Osteoblast (primary cell): ENCODE data around the gene PER2. TPM values are rescaled to one million over a fixed set of nuclear protein-coding genes. Genes with fewer than 3 reads are reported as not detected.
A peak's percentile ranks its signal among the peaks of the same experiment; 100 is the strongest.

Experiments
- DNase-seq: peaks from one replicate; pipeline ENCODE4 v3.0.0; 2011; ENCODE audit warnings: low spot score, mixed read lengths; ENCODE audit not compliant: insufficient read length; ENCODE audit errors: missing footprints
- H2AFZ ChIP-seq: 2 replicates; pipeline ENCODE4 v1.6.0; 2011; ENCODE audit warnings: mild to moderate bottlenecking, low read length
- H3K27ac ChIP-seq: 2 replicates; pipeline ENCODE4 v1.5.1; 2011; ENCODE audit warnings: mild to moderate bottlenecking, low read depth, low read length, moderate library complexity
- H3K27me3 ChIP-seq: 2 replicates; pipeline ENCODE4 v1.6.0; 2012; ENCODE audit warnings: mild to moderate bottlenecking, control low read depth, inconsistent platforms, low read length, moderate library complexity; ENCODE audit not compliant: insufficient read depth
- H3K36me3 ChIP-seq: 2 replicates; pipeline ENCODE4 v1.5.1; 2011; ENCODE audit warnings: mild to moderate bottlenecking, low read length, control low read depth, moderate library complexity; ENCODE audit not compliant: insufficient read depth
- H3K4me1 ChIP-seq: 2 replicates; pipeline ENCODE4 v1.5.1; 2011; ENCODE audit warnings: mild to moderate bottlenecking, low read length, control low read depth, moderate library complexity; ENCODE audit not compliant: insufficient read depth
- H3K4me2 ChIP-seq: 2 replicates; pipeline ENCODE4 v1.6.0; 2011; ENCODE audit warnings: mild to moderate bottlenecking, low read length; ENCODE audit not compliant: insufficient read depth
- H3K4me3 ChIP-seq: fragments of 200-600 bp; sonication (generic); 3 replicates; pipeline ENCODE4 v1.5.1; 2012; ENCODE audit warnings: mild to moderate bottlenecking, low read length, inconsistent platforms; ENCODE audit not compliant: insufficient read depth
- H3K79me2 ChIP-seq: 2 replicates; pipeline ENCODE4 v1.6.0; 2012; ENCODE audit warnings: mild to moderate bottlenecking, low read length, control low read depth, inconsistent platforms; ENCODE audit not compliant: insufficient read depth
- H3K9me3 ChIP-seq: 2 replicates; pipeline ENCODE4 v1.5.1; 2011; ENCODE audit warnings: low read depth, low read length, control low read depth
- H4K20me1 ChIP-seq: 2 replicates; pipeline ENCODE4 v1.6.0; 2012; ENCODE audit warnings: mild to moderate bottlenecking, low read length, control low read depth; ENCODE audit not compliant: insufficient read depth
- CTCF ChIP-seq: IDR thresholded peaks from 2 replicates; pipeline ENCODE4 v1.5.1; 2011; ENCODE audit warnings: mild to moderate bottlenecking, low read depth, low read length, moderate library complexity; ENCODE audit errors: extremely low read depth
- total RNA-seq: library from RNA; depleted of rRNA; stranded (reverse); fragments of >200 nt; gene quantifications from 2 replicates; pipeline ENCODE4 v1.2.3, GENCODE V29; 2012

The PER2 gene
- total RNA-seq, 1 donor: 9.4 TPM

DNA sequence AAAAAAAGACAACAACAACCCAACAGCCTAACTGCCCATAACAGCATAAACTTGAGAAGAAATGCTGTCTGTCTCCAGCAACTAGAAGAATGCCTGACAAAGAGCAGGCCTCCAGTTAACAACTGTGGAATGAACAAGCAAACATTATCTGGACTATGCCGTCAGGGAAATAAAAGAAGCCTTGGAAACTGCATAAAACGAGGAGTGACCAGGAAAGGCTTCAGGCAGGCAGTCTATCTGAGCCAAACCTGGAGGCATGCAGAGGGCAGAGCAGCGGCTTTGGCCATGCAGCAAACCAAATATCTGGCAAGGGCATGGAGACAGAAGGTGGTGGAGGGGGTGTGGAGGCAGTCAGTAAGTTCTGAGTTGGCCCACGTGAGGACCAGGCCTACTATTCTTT, 59.7 kb downstream of the PER2 start:
- no peaks in the 10 kb centered on the region for H3K36me3 ChIP-seq
- H3K9me3 ChIP-seq: no peaks in the 10 kb centered on the region
- no peaks in the 10 kb centered on the region for H3K79me2 ChIP-seq
- peaks cover 4% of the 10 kb centered on the region for H3K4me1 ChIP-seq
- no peak for TF ChIP-seq CTCF
- no peak overlapping the region for H3K4me3 ChIP-seq
- H3K4me2 ChIP-seq: no peak overlapping the region
- no peak overlapping the region for H2AFZ ChIP-seq
- peaks cover 44% of the 10 kb centered on the region for H3K27me3 ChIP-seq
- no peaks in the 10 kb centered on the region for H4K20me1 ChIP-seq
- no peak overlapping the region for H3K27ac ChIP-seq
- DNase-seq: peak; percentile 89

GRCh38 chr2:238227587-238228032, 60.8 kb downstream of the PER2 start:
- no peak for TF ChIP-seq CTCF
- no peaks in the 10 kb centered on the region for H3K79me2 ChIP-seq
- peaks cover 4% of the 10 kb centered on the region for H3K4me1 ChIP-seq
- H3K36me3 ChIP-seq: no peaks in the 10 kb centered on the region
- H3K27me3 ChIP-seq: peaks cover 39% of the 10 kb centered on the region
- H2AFZ ChIP-seq: no peak overlapping the region
- H4K20me1 ChIP-seq: no peaks in the 10 kb centered on the region
- no peak overlapping the region for H3K4me2 ChIP-seq
- H3K27ac ChIP-seq: no peak overlapping the region
- no peak for DNase-seq
- H3K4me3 ChIP-seq: no peak overlapping the region
- no peaks in the 10 kb centered on the region for H3K9me3 ChIP-seq

DNA sequence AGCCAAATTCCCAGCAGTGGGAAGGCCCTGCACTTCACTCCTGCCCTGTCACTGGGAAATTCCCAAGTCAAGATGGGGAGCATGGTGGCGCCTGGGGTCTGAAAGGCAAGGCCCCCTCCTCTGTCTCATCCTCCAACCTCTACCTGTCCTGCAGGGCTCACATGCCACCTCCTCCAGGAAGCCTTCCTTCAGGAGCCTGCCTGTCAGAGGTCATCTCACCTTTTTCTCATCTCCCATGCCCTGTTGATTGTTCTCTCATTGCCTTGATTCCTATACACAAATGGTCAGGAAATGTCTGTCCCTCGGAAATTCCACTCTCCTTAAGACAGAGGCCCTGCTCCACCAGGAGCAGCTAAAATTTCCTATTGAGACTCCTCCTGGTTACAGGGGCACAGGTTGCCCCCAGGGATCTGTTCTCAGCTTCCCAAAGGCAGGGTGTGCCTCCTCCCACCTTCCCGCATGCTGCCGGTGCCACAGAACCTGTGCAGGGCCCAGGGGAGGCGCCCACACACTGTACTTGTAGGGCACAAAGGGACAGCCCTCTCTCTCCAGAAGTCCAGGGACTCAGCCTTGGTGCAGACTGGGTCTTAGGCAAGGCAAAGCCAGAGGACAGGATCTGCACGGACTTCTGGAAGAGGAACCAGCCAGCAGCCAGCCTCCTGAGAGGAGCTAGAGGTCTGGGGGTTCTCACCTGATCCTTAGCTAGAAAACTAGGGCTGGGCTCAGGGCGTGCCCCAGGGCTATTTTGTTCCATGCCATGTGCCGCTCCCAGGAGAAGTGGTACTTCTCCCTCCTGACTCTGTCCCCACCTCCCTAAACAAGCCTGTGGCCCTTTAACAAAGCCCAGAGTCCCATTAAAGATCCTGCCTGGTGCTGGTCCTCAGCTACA, 61.5 kb downstream of the PER2 start:
- Histone ChIP-seq H3K27me3 (peaks cover 33% of the 10 kb centered on the region), H3K79me2 (no peaks in the 10 kb centered on the region), H3K4me1 (peaks cover 4% of the 10 kb centered on the region), H2AFZ (no peak overlapping the region), H3K4me2 (no peak overlapping the region), H3K36me3 (no peaks in the 10 kb centered on the region), H3K9me3 (no peaks in the 10 kb centered on the region), H3K27ac (no peak overlapping the region), H4K20me1 (no peaks in the 10 kb centered on the region), H3K4me3 (no peak overlapping the region)
- peak; percentile 79 for DNase-seq
- no peak for TF ChIP-seq CTCF

DNA sequence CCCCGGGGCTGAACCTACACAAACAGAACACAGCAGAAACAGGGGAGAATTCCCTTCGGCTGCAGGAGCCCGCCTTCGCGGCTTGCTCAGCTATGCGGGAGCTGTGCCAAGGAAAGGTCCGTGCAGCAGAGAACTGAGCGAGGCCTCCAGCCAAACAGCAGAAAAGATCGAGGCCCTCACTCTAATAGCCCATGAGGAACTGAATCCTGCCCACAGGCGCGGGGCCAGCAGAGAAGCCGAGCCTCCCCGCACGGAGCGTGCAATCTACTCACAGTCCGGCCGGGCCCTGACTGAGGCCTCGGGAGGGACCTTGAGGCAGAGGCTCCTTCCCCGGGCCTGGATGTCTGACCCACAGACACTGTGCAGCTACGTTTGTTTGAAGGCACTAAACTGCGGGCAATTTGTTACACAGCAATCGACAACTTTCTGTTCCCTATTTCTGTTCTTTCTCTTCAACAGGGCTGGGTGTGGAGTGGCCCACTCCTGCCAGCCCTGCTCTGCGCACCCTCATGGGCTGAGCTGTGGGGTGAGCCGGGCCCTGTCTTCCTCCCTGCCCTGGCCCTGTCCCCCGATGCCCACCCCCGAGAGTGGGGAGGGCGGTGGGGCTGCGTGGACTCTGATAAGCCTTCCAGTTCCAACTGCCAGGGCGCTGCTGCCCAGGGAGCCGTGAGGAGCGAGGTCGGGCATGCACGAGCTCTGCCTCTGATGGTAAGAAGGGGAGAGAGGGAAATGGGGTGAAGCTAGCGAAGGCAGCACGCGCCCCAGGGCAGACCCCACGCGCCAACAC, 62.3 kb downstream of the PER2 start:
- peak; percentile 87 for DNase-seq
- H2AFZ ChIP-seq: no peak overlapping the region
- no peak overlapping the region for H3K4me2 ChIP-seq

More for the DNA sequence above, 62.3 kb downstream of the PER2 start:
- Histone ChIP-seq H3K9me3 (no peaks in the 10 kb centered on the region), H4K20me1 (no peaks in the 10 kb centered on the region), H3K27me3 (peaks cover 25% of the 10 kb centered on the region), H3K4me3 (no peak overlapping the region), H3K4me1 (peaks cover 4% of the 10 kb centered on the region), H3K79me2 (no peaks in the 10 kb centered on the region), H3K36me3 (no peaks in the 10 kb centered on the region), H3K27ac (no peak overlapping the region)
- TF ChIP-seq CTCF: no peak
